Large intestine (tissue), 3 donors: ENCODE results near the gene LY9. TPM values are rescaled to one million over a fixed set of nuclear protein-coding genes. Genes with fewer than 3 reads are reported as not detected.
"Not testable (repeated sequence)": the region's sequence is repeated elsewhere in the genome, so short reads cannot be mapped to it uniquely, and the experiment has no call there.

Source experiments
- DNase-seq, 2 donors: peaks; one replicate each; pipeline versions ENCODE4 v3.0.0 to v3.0.0-alpha.2; 2013
- H3K27ac ChIP-seq: one replicate; pipeline ENCODE4 v1.5.1; 2013; ENCODE audit warnings: low read length
- H3K27me3 ChIP-seq: 2 replicates; pipeline ENCODE4 v1.6.1; 2013; ENCODE audit warnings: low read length; ENCODE audit not compliant: control insufficient read depth, insufficient read depth
- H3K36me3 ChIP-seq: 2 replicates; pipeline ENCODE4 v1.6.1; 2013; ENCODE audit warnings: low read length; ENCODE audit not compliant: control insufficient read depth, insufficient read depth
- H3K4me1 ChIP-seq: one replicate; pipeline ENCODE4 v1.6.1; 2013; ENCODE audit warnings: low read length; ENCODE audit not compliant: control insufficient read depth, insufficient read depth
- H3K4me3 ChIP-seq: one replicate; pipeline ENCODE4 v1.5.1; 2013; ENCODE audit warnings: low read length
- H3K9me3 ChIP-seq: one replicate; pipeline ENCODE4 v1.6.1; 2013; ENCODE audit warnings: mild to moderate bottlenecking, low read depth, low read length, moderate library complexity; ENCODE audit not compliant: control insufficient read depth
- WGBS: methylation state at CpG from one replicate; pipeline ENCODE4 v1.1.5; 2013; ENCODE audit warnings: low lambda C conversion rate; ENCODE audit not compliant: insufficient coverage; 5-methylcytosine and 5-hydroxymethylcytosine counted together
- polyA plus RNA-seq: library from polyadenylated mRNA; unstranded; fragments of 120-200 nt; gene quantifications from one replicate; pipeline ENCODE4 v1.2.1, GENCODE V29; 2013

Gene LY9
- polyA plus RNA-seq, 1 donor = 0.72 TPM

DNA sequence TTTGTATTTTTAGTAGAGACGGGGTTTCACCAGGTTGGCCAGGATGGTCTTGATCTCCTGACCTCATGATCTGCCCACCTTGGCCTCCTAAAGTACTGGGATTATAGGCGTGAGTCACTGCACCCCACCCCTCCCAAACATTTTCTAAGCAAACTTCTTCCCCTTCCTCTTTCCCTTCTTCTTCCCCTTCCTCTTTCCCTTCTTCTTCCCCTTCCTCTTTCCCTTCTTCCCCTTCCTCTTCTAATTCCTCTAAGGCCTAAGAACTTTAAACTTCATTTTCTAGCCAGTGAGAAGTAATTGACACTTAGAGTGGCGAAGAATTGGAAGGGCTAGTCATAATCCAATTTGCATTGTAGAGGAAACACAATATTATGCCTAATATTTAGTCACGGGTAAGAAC is 79.6 kb downstream of the LY9 start:
- H3K27me3 ChIP-seq, DNase-seq, H3K9me3 ChIP-seq, H3K27ac ChIP-seq, H3K36me3 ChIP-seq, H3K4me3 ChIP-seq: not testable (repeated sequence)
- no CpG with 5 or more reads among the region's 4 CpGs for WGBS
- peaks cover 12% of the 10 kb centered on the region for H3K4me1 ChIP-seq

DNA sequence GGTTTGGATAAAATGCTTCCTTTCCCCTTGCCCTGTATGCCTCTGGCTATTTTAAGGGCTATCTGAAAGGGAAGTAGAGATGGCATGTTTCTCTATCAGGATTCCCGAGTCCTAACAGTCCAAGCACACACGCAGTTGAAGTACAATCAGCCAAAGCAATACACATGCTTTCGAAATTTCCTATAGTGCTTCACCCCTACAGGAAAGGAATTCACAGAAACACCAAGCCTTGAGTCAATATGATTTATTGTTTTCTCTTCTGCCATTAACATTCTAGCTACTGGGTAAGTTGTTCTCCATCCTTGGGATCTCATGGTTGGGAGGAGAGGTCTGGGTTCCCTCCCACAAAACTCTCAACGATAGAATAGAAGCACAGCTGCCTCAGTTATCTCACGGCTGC is 80.3 kb downstream of the LY9 start:
- Histone ChIP-seq H3K27me3 (no peaks in the 10 kb centered on the region), H3K4me3 (no peak overlapping the region), H3K4me1 (peaks cover 12% of the 10 kb centered on the region), H3K27ac (no peak overlapping the region), H3K36me3 (no peaks in the 10 kb centered on the region), H3K9me3 (no peaks in the 10 kb centered on the region)
- DNase-seq = peak in 1 of 2 donors; percentile 35
- no CpG with 5 or more reads among the region's 5 CpGs for WGBS

DNA sequence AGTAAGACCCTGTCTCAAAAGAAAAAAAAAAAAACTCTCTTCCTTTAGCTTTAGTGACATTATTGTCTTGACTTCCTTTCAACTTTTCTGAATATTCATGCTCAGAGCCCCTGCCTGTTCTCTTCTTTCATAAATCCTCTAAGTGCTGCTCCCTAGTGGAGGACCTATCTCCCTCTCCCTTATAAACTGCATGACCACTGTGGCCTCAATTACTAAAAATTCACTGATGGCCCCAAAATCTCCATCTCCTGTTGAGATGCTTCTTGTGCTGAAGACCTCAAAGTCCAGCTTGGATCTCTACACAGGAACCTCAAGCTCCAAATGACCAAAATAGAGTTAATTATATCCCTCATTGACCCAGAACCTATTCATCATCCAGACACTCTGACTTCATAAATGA is 81.2 kb downstream of the LY9 start:
- Histone ChIP-seq H3K9me3 (no peaks in the 10 kb centered on the region), H3K27me3 (no peaks in the 10 kb centered on the region), H3K4me3 (no peak overlapping the region), H3K36me3 (no peaks in the 10 kb centered on the region), H3K27ac (no peak overlapping the region), H3K4me1 (peaks cover 12% of the 10 kb centered on the region)
- DNase-seq = no peak

Other genes starting within 250 kb of the LY9 start
- 1.7 TPM for gene CD84, start 216.7 kb upstream of the LY9 start, polyA plus RNA-seq
- gene SLAMF1, start 149.1 kb upstream of the LY9 start, polyA plus RNA-seq = 0.91 TPM
- gene CD48, start 84.4 kb upstream of the LY9 start, polyA plus RNA-seq = 8.6 TPM
- gene SLAMF7, start 56.9 kb upstream of the LY9 start, polyA plus RNA-seq = 5.8 TPM
- gene CD244, start 66.7 kb downstream of the LY9 start, polyA plus RNA-seq = 2.1 TPM
- gene ITLN1, start 89.0 kb downstream of the LY9 start, polyA plus RNA-seq = 452 TPM
- 1.9 TPM for gene ITLN2, start 158.6 kb downstream of the LY9 start, polyA plus RNA-seq
- gene F11R, start 225.0 kb downstream of the LY9 start, polyA plus RNA-seq = 132 TPM
- 60.9 TPM for gene TSTD1, start 242.8 kb downstream of the LY9 start, polyA plus RNA-seq
- gene USF1, start 249.8 kb downstream of the LY9 start, polyA plus RNA-seq = 56.9 TPM